Tibial artery (tissue), 4 donors: ENCODE data around the gene MARK1.

ENCODE experiments used
- DNase-seq, 2 donors: peaks; one replicate each; pipeline ENCODE4 v3.0.0-alpha.2; 2019
- H3K27ac ChIP-seq, 2 donors: fragments of 200-600 bp; sonication (generic) in 1 of 2; 1 replicate in 1 of 2; 2 replicates in 1 of 2; pipeline ENCODE4 v1.5.1; 2018 to 2019; ENCODE audit warnings: mild to moderate bottlenecking in 1 of 2
- H3K27me3 ChIP-seq, 2 donors: fragments of 200-600 bp; sonication (generic) in 1 of 2; one replicate each; pipeline versions ENCODE4 v1.5.1 to v1.6.0; 2016 to 2019
- H3K36me3 ChIP-seq, 3 donors: fragments of 200-600 bp; sonication (generic) in 2 of 3; one replicate each; pipeline ENCODE4 v1.5.1; 2016 to 2019; ENCODE audit warnings: mild to moderate bottlenecking in 2 of 3
- H3K4me1 ChIP-seq, 4 donors: fragments of 200-600 bp; sonication (generic) in 2 of 4; 1 replicate in 3 of 4; 2 replicates in 1 of 4; pipeline ENCODE4 v1.5.1; 2016 to 2019
- H3K4me3 ChIP-seq, 2 donors: fragments of 200-600 bp; sonication (generic) in 1 of 2; 1 replicate in 1 of 2; 2 replicates in 1 of 2; pipeline ENCODE4 v1.5.1; 2018 to 2019; ENCODE audit warnings: mild to moderate bottlenecking in 2 of 2
- H3K9me3 ChIP-seq, 3 donors: fragments of 200-600 bp; sonication (generic) in 1 of 3; one replicate each; pipeline ENCODE4 v1.5.1; 2016 to 2019
- intact Hi-C: fragments of 100-400 bp; cut with DNase I; formaldehyde crosslinking; loops from one replicate; pipeline ENCODE4 v1.15.0; 2023; ENCODE audit warnings: low total_unique reads
- TF ChIP-seq, protein P1 (sequence below), 2 experiments: fragments of 200-600 bp in 1 of 2; fragments of 450-650 bp in 1 of 2; IDR thresholded peaks; one replicate each; pipeline ENCODE4 v1.5.1; 2017 to 2019; ENCODE audit warnings: antibody characterized with exemption in 2 of 2, mild to moderate bottlenecking in 1 of 2, moderate library complexity in 1 of 2

MARK1 gene

DNA sequence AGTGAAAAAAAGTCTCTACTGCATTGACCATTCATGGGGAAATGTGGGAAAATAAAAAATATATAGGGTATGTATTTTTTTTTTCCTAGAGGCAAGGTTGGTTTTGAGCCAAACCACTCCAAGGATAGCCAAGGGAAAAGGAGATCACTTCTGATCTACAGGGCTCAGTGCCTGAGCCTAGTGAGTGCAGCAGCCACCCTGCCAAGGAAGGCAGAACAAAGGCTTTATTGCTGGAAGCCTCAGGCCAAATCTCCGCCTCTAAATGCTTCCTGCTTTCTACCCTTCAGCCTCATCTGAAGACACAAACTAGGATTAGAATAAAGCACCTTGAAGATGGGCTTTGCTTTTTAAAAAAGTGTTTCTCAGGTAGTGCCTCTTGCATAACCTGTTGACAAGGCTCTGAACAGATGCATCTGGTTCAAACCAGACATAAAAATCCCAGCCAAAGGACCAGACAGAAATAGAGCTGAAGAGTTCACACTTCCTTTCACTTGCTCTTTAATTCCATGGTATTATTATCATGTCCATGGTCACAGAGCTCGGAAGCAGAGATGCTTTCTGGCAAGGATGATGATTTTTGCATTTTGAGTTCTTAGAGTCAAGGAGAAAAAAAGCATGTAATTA lies 172.7 kb downstream of the MARK1 start:
- Histone ChIP-seq H3K4me1 (no peaks in the 10 kb centered on the region), H3K27ac (no peak overlapping the region), H3K36me3 (peaks cover 0 to 18% (median 5%) of the 10 kb centered on the region in 3 donors), H3K27me3 (no peaks in the 10 kb centered on the region), H3K4me3 (no peak overlapping the region), H3K9me3 (no peaks in the 10 kb centered on the region)
- intact Hi-C loops: no loop called here
- TF ChIP-seq, protein P1, sequence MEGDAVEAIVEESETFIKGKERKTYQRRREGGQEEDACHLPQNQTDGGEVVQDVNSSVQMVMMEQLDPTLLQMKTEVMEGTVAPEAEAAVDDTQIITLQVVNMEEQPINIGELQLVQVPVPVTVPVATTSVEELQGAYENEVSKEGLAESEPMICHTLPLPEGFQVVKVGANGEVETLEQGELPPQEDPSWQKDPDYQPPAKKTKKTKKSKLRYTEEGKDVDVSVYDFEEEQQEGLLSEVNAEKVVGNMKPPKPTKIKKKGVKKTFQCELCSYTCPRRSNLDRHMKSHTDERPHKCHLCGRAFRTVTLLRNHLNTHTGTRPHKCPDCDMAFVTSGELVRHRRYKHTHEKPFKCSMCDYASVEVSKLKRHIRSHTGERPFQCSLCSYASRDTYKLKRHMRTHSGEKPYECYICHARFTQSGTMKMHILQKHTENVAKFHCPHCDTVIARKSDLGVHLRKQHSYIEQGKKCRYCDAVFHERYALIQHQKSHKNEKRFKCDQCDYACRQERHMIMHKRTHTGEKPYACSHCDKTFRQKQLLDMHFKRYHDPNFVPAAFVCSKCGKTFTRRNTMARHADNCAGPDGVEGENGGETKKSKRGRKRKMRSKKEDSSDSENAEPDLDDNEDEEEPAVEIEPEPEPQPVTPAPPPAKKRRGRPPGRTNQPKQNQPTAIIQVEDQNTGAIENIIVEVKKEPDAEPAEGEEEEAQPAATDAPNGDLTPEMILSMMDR (IDR thresholded peaks at IDR 0.05): no peak
- no peak for DNase-seq

- TF ChIP-seq, protein P1 (IDR thresholded peaks at IDR 0.05): no peak
- intact Hi-C loops: no loop called here
- no peaks in the 10 kb centered on the region for H3K9me3 ChIP-seq
- no peak for DNase-seq
- no peak overlapping the region for H3K27ac ChIP-seq
- no peaks in the 10 kb centered on the region for H3K27me3 ChIP-seq
- no peaks in the 10 kb centered on the region for H3K4me1 ChIP-seq
- no peak overlapping the region for H3K4me3 ChIP-seq
- peaks cover 0 to 12% (median under 1%) of the 10 kb centered on the region in 3 donors for H3K36me3 ChIP-seq
These were observed 174.0 kb downstream of the MARK1 start for GRCh38 chr1:220701974-220702373.

DNA sequence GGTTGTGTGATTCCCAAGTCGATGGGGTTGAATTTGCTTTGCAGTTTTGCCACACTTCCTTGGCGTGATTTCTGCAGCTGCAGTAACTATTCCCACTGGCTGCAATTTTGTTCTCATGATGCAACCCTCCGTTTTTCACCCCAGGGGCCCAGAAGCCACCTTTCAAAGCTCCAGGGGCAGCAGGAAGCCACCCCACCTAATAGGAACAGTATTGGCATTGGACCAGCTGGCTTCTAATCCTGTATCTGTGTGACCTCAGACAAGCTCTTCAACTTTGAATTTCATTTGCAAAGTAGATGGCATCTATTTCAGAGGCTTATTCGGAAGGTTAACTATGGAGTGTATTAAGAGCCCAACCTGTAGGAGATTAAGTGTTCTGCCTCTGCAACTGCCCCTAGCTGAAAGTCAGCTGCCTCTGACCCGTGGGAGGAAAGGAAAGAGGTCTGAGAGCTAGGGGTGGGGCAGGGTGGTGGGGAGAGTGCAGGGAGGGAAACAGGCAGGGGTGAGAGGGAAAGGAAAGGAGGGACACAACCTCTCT lies 174.9 kb downstream of the MARK1 start:
- H3K27ac ChIP-seq: no peak overlapping the region
- H3K9me3 ChIP-seq: no peaks in the 10 kb centered on the region
- no peaks in the 10 kb centered on the region for H3K4me1 ChIP-seq
- H3K4me3 ChIP-seq: no peak overlapping the region
- TF ChIP-seq, protein P1 (IDR thresholded peaks at IDR 0.05): no peak
- intact Hi-C loops: no loop called here
- DNase-seq: no peak
- H3K27me3 ChIP-seq: no peaks in the 10 kb centered on the region
- H3K36me3 ChIP-seq: peaks cover 0 to 4% (median 0%) of the 10 kb centered on the region in 3 donors

DNA sequence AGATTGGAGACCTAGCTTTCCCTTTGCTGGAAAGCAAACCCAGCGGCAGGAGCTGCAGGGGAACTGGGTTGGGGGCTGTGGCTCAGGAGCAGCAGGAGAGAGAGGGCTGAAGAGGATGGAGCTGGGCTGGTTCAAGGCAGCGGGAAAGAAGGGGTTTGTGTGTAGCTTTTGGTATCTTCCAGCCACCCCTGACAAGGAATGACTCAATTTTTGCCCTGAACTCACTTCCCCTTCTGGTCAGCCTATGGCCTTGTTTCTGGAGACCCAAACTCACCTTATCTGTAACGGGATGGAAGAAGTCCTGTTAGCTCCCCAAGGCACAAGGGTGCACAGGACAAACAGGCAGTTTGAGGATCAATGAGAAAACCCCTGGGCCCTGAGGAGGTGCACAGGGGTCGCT lies 175.4 kb downstream of the MARK1 start:
- Histone ChIP-seq H3K27me3 (no peaks in the 10 kb centered on the region), H3K27ac (no peak overlapping the region), H3K9me3 (no peaks in the 10 kb centered on the region), H3K36me3 (no peaks in the 10 kb centered on the region), H3K4me3 (no peak overlapping the region), H3K4me1 (no peaks in the 10 kb centered on the region)
- DNase-seq: no peak
- intact Hi-C loops: no loop called here
- TF ChIP-seq, protein P1 (IDR thresholded peaks at IDR 0.05): no peak

DNA sequence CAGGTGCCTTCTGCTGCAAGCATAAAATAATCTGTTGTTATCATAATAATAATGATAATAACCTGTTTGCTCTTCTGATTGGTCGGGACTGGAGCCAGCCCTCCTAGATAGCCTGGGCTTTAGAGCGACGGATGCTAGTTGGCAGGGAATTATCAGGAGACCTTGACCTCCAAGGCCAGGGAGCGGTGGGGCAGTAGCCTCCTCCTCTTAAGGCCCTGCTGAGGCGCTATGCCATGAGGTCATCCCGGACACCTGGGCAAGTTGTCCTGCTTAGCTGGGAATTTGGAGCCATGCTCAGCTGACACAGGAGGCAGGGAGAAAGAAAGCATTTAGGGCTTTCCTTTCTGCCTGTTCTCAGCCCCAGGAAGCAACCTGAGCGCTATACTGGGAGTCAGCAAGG lies 177.8 kb downstream of the MARK1 start:
- no peak overlapping the region for H3K27ac ChIP-seq
- intact Hi-C loops: no loop called here
- H3K36me3 ChIP-seq: no peaks in the 10 kb centered on the region
- no peak overlapping the region for H3K4me3 ChIP-seq
- no peaks in the 10 kb centered on the region for H3K4me1 ChIP-seq
- TF ChIP-seq, protein P1 (IDR thresholded peaks at IDR 0.05): no peak
- no peak for DNase-seq
- H3K27me3 ChIP-seq: no peaks in the 10 kb centered on the region
- H3K9me3 ChIP-seq: no peaks in the 10 kb centered on the region
